Bone marrow (tissue), 2 donors: ENCODE data around the gene PPP6R1.
"Not testable (repeated sequence)": the region's sequence is repeated elsewhere in the genome, so short reads cannot be mapped to it uniquely, and the experiment has no call there.

ENCODE experiments used
- DNase-seq, 2 donors: peaks; one replicate each; lab custom pipeline; 2025; lab: John Stamatoyannopoulos, UW

PPP6R1 gene

GRCh38 chr19:55224679-55225414 is 34.0 kb downstream of the PPP6R1 start:
- DNase-seq: not testable (repeated sequence)

DNA sequence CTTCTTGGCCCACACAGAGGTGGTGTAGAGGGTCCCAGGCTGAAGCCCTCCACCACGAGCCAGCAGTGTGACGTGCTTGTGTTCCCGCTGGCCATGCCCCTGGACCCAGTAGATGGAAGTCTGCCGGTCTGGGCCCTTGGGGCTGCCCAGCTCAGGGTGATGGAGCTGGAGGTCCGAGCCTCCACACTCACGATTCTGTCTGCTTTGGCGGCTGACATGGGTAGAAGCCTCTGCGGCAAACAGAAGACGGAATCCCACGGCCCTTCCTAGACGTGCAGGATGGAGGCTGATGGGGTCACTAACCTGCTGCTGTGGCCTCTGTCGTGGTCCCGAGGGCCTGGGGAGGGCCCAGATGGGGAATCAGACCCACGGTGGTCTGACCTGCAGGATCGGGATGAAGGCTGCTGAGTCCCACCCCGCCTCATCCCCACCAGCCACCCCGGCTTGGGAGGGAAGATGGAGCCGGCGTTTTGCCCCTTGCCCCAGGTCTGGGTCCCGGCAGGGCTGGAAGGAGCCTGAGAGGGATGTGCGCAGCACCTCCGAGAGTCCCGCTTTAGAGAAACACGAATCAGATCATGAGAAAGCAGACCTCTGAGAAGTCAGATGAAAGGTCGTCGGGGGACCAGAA is 34.7 kb downstream of the PPP6R1 start:
- no peak for DNase-seq

- no peak for DNase-seq
These were observed 35.4 kb downstream of the PPP6R1 start for GRCh38 chr19:55223291-55224037.

- DNase-seq: no peak
These were observed 38.3 kb downstream of the PPP6R1 start for GRCh38 chr19:55220525-55220924.

- peak; percentile 58 to 91 for DNase-seq
These were observed 42.2 kb downstream of the PPP6R1 start for GRCh38 chr19:55216461-55217198.

GRCh38 chr19:55213547-55213946 is 45.3 kb downstream of the PPP6R1 start:
- DNase-seq: no peak

GRCh38 chr19:55212447-55212846 is 46.4 kb downstream of the PPP6R1 start:
- no peak for DNase-seq

GRCh38 chr19:55209693-55210472 is 48.9 kb downstream of the PPP6R1 start:
- DNase-seq: no peak

DNA sequence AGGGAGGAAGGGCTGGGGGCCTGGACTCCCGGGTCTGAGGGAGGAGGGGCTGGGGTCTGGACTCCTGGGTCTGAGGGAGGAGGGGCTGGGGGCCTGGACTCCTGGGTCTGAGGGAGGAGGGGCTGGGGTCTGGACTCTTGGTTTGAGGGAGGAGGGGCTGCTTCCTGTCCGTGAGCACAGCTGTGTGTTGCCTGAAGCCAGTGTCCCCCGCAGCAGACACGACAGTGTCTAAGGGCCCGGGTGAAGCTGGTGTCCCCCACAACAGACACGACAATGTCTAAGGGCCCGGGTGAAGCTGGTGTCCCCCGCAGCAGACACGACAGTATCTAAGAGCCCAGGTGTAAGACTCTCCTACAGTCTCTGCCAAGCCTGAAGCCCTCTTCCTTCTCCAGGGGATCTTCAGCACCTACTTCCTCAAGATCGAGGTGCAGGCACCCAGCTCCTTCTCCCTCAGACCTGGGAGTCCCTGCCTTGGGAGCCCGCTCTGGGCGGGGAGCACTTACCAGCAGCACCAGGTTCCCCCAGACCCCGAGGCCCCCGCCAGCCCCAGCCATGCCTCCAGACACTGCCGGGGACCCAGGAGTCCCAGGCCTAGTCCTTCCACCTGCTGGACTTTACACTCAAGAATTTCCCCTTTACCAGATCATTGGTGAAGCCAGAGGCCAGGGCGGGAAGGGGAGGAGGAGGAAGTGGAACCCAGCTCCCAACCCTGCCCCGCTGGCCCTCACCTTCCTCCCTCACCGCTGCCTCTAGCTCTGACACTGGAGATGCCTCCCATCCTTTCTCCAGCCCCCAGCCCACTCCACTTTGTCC is 49.7 kb downstream of the PPP6R1 start, which contains the start of gene PTPRH:
TSS of gene PTPRH (minus strand) at position 622 of the 813 bp plus-strand sequence. CDS start at position 554, 68 bp downstream.
- DNase-seq: no peak

- DNase-seq: peak; percentile 16 to 62
These were observed 51.9 kb downstream of the PPP6R1 start for GRCh38 chr19:55206664-55207500.

- DNase-seq: not testable (repeated sequence)
These were observed 56.6 kb downstream of the PPP6R1 start for GRCh38 chr19:55202199-55202598.

- no peak for DNase-seq
These were observed 59.1 kb downstream of the PPP6R1 start for GRCh38 chr19:55199620-55200204.

GRCh38 chr19:55198651-55199050 is 60.2 kb downstream of the PPP6R1 start:
- no peak for DNase-seq

- no peak for DNase-seq
These were observed 61.3 kb downstream of the PPP6R1 start for GRCh38 chr19:55197528-55197927.

GRCh38 chr19:55196803-55197202 is 62.0 kb downstream of the PPP6R1 start:
- DNase-seq: no peak

DNA sequence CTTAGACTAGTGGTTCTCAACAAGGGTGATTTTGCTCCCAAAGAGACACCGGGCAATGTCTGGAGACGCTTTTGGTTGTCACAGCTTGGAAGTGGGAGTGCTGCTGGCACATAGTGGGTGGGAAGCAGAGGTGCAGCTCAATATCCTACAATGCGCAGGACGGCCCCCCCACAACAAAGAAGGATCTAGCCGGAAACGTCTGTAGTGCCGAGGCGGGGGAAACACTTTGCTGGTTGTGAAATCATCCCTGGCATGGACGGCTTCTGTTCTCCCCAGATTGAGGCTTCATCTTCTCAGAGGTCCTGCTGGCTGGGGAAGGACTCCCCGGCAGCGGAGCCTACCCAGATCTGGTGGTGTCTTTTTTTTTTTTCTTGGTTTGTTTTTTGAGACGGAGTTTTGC is 65.3 kb downstream of the PPP6R1 start:
- no peak for DNase-seq

DNA sequence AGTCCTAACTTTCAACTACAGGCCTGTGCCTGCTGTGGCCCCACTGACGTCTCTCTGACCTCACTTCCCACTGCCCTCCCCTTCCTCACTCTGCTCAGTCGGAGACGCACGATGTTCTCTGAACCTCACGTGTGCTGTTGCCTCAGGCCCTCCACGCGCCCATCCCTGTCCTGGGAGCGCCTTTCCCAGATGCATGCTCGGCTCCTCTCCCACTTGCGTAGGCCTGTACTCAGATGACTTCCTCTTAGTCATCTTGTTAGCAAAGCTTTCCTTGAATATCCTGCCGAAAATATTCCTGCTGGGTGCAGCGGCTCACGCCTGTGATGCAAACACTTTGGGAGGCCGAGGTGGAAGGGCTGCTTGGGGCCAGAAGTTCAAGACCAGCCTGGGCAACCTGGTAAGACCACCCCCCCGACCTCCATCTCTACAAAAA is 69.4 kb downstream of the PPP6R1 start:
- no peak for DNase-seq

GRCh38 chr19:55188625-55189024 is 70.2 kb downstream of the PPP6R1 start:
- no peak for DNase-seq

DNA sequence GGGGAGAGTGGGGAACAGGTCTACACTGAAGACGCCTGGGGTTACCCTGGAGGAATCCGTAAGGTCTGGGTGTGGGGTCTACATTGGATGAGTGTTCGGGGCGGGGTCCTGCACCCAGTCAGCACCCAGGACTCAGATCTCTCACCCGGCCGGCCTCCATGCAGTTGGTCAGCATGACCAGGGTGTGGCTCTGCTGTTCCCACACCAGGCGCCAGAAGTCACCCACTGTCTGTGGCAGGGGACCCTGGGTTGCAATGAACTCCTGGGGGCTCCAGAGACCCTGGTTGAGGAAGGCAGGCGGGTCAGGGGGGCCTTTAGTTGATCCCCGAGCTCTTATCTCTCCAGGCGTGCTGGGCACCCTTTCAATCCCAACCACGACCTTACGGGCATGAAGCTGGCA is 72.7 kb downstream of the PPP6R1 start:
- DNase-seq: no peak
